Stomach (tissue), 9 donors: ENCODE measurements around the gene TMEM131. TPM values are rescaled to one million over a fixed set of nuclear protein-coding genes. Genes with fewer than 3 reads are reported as not detected.
"Not testable (repeated sequence)": the region's sequence is repeated elsewhere in the genome, so short reads cannot be mapped to it uniquely, and the experiment has no call there.

Experiments used
- DNase-seq, 2 donors: peaks; one replicate each; pipeline versions ENCODE4 v3.0.0 to v3.0.0-alpha.2; 2013 to 2019
- H3K27ac ChIP-seq, 5 donors: fragments of 200-600 bp in 4 of 5; sonication (generic) in 4 of 5; one replicate each; pipeline ENCODE4 v1.5.1; 2013 to 2019; ENCODE audit warnings: mild to moderate bottlenecking in 1 of 5, moderate library complexity in 1 of 5
- H3K27me3 ChIP-seq, 3 donors: fragments of 200-600 bp; sonication (generic); one replicate each; pipeline ENCODE4 v1.5.1; 2017 to 2019; ENCODE audit warnings: mixed run types in 1 of 3
- H3K36me3 ChIP-seq, 4 donors: fragments of 200-600 bp; sonication (generic); 1 replicate in 3 of 4; 2 replicates in 1 of 4; pipeline ENCODE4 v1.5.1; 2016 to 2019
- H3K4me1 ChIP-seq, 4 donors: fragments of 200-600 bp; sonication (generic); one replicate each; pipeline ENCODE4 v1.5.1; 2016 to 2019
- H3K4me3 ChIP-seq, 4 donors: fragments of 200-600 bp; sonication (generic) in 3 of 4; one replicate each; pipeline ENCODE4 v1.5.1; 2016 to 2019; ENCODE audit warnings: mild to moderate bottlenecking in 1 of 4
- H3K9me3 ChIP-seq, 4 donors: fragments of 200-600 bp; sonication (generic); one replicate each; pipeline ENCODE4 v1.5.1; 2016 to 2019
- CTCF ChIP-seq, 7 experiments: fragments of 450-650 bp in 4 of 7; fragments of 200-600 bp in 3 of 7; sonication (generic) in 3 of 7; IDR thresholded peaks; one replicate each; pipeline ENCODE4 v1.5.1; 2016 to 2019; ENCODE audit warnings: antibody characterized with exemption in 7 of 7, control low read depth in 2 of 7, mild to moderate bottlenecking in 1 of 7
- EP300 ChIP-seq: sonication (generic); formaldehyde crosslinking; IDR thresholded peaks from one replicate; pipeline ENCODE4 v1.6.1; 2017; ENCODE audit warnings: antibody characterized with exemption
- POLR2A ChIP-seq, 4 donors: fragments of 450-650 bp; IDR thresholded peaks; one replicate each; pipeline ENCODE4 v1.6.1; 2016; ENCODE audit warnings: antibody characterized with exemption in 4 of 4, control low read depth in 2 of 4, mild to moderate bottlenecking in 1 of 4, moderate library complexity in 1 of 4
- POLR2AphosphoS5 ChIP-seq, 3 donors: sonication (generic); formaldehyde crosslinking; IDR thresholded peaks; one replicate each; pipeline ENCODE4 v1.6.1; 2016; ENCODE audit warnings: antibody characterized with exemption in 3 of 3
- WGBS, 5 donors: extraction: QIAGEN DNeasy Blood & Tissue Kit in 3 of 5; methylation state at CpG; one replicate each; pipeline versions ENCODE4 v1.1.5 to v1.1.7; 2013 to 2018; 5-methylcytosine and 5-hydroxymethylcytosine counted together
- intact Hi-C: fragments of 100-400 bp; cut with DNase I; formaldehyde crosslinking; loops from one replicate; pipeline ENCODE4 v1.15.1; 2023; ENCODE audit warnings: low total_unique reads
- polyA plus RNA-seq, 3 donors: library from polyadenylated mRNA; stranded (reverse); fragments of 200-250 nt; gene quantifications; one replicate each; pipeline ENCODE4 v1.2.3, GENCODE V29; 2013
- total RNA-seq, 5 donors: library from RNA; depleted of rRNA; stranded (reverse); fragments of >200 nt; gene quantifications; one replicate each; pipeline versions ENCODE4 v1.1.0 to v1.2.3, GENCODE V29; 2014 to 2016
- donor health status: healthy with polysubstance abuse.
- donor health status: Bipolar disorder and iron deficiency.
- donor health status: healthy.

TMEM131 gene
- total and polyA plus RNA-seq, 8 donors, result 4.4 to 119 (median 43.1) TPM

DNA sequence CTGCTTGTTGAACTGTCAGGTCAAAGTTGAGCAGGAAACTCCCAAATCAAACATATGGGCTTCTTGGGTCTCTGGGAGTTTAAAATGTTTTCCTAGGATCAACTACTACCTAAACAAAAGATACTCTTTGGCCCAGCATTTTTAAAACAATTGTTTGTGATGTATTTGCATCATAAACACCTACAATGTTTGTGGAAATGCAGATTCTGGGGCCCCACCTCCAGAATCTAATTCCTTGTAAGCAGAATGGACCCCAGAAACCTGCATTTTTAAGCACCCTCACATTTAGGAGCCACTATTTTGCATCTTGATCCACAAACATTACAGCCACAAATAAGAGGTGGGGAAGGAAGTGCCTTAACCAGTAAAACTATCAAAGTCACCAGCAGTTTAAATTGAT lies 104.1 kb downstream of the TMEM131 start:
- intact Hi-C loops, result no loop called here
- Histone ChIP-seq H3K4me1 (no peaks in the 10 kb centered on the region), H3K36me3 (peaks cover 12 to 19% (median 14%) of the 10 kb centered on the region in 4 donors), H3K9me3 (peaks cover 0 to 5% (median 2%) of the 10 kb centered on the region in 4 donors), H3K27ac (no peak overlapping the region), H3K27me3 (no peaks in the 10 kb centered on the region), H3K4me3 (no peak overlapping the region)
- no peak for DNase-seq
- TF ChIP-seq POLR2A (IDR thresholded peaks at IDR 0.05), result no peak
- no peak for TF ChIP-seq POLR2AphosphoS5 (IDR thresholded peaks at IDR 0.05)
- no peak for TF ChIP-seq CTCF (IDR thresholded peaks at IDR 0.05)
- no peak for TF ChIP-seq EP300

DNA sequence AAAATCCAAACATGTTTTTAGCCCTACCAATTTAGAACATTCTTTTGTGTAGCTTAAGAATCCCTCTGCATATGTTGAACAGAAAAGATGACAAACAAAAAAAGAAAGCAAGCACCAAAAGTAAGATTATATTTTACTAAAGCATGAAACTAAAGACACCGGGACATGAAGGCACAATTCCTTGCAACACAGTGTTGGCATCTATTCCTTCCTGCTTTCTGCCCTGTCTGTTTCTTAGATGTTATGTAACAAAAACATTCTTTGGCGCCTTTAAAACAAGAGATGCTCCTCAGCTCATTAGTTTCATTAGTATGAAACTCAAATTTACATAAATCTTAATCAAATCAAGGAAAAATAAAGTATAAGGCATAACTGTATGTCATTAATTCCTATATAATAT lies 106.6 kb downstream of the TMEM131 start:
- DNase-seq, result no peak
- TF ChIP-seq EP300 (no peak), CTCF (IDR thresholded peaks at IDR 0.05) (no peak), POLR2AphosphoS5 (IDR thresholded peaks at IDR 0.05) (no peak), POLR2A (IDR thresholded peaks at IDR 0.05) (no peak)
- Histone ChIP-seq H3K27me3 (no peaks in the 10 kb centered on the region), H3K9me3 (peaks cover 0 to 19% (median 5%) of the 10 kb centered on the region in 4 donors), H3K4me3 (no peak overlapping the region), H3K27ac (no peak overlapping the region), H3K4me1 (no peaks in the 10 kb centered on the region), H3K36me3 (peaks cover 21 to 34% (median 30%) of the 10 kb centered on the region in 4 donors)
- 82 to 91% (median 82%) methylated on average over 2 of the region's 2 CpGs for WGBS, 5 donors
- intact Hi-C loops, result no loop called here

DNA sequence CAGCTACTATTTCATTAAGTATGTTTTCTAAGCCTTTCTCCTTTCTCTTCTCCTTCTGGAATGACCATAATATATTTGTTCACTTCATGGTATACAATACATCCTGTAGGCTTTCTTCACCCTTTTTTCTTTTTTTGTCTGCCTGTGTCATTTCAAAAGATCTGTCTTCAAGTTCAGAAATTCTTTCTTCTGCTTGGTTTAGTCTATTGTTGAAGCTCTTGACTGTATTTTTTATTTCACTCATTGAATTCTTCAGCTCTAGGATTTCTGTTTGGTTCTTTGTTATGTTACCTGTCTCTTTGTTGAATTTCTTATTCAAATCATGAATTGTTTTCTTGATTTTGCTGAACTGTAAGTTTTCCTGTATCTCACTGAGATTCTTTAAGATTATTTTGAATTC lies 109.9 kb downstream of the TMEM131 start:
- no peak overlapping the region for H3K27ac ChIP-seq
- H3K4me3 ChIP-seq, result no peak overlapping the region
- H3K27me3 ChIP-seq, result no peaks in the 10 kb centered on the region
- no peak for DNase-seq
- peaks cover 21 to 34% (median 30%) of the 10 kb centered on the region in 4 donors for H3K36me3 ChIP-seq
- no peaks in the 10 kb centered on the region for H3K4me1 ChIP-seq
- peaks cover 0 to 19% (median 5%) of the 10 kb centered on the region in 4 donors for H3K9me3 ChIP-seq
- TF ChIP-seq POLR2A (IDR thresholded peaks at IDR 0.05), result no peak
- TF ChIP-seq POLR2AphosphoS5 (IDR thresholded peaks at IDR 0.05), result no peak
- intact Hi-C loops, result no loop called here

DNA sequence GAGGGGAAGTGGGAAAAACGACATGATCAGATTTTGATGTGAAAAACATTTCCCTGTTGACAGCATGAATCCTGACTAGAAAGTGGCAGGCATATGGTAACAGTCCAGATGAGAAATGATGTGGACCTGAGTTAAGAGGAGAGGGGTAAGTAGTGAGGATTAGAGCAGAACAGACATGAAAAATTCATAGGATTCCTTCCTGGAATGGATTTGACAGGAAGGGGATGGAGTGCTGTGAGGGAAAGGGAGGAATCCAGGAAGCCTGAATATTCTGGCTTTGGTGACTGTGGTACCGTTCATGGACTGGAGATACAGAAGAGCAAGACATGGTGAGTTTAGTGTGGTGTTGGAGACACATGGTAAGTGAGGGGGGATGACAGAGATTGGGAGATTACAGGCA lies 115.4 kb downstream of the TMEM131 start:
- peaks cover 0 to 15% (median 4%) of the 10 kb centered on the region in 4 donors for H3K36me3 ChIP-seq
- no peaks in the 10 kb centered on the region for H3K27me3 ChIP-seq
- DNase-seq, result no peak
- peaks cover 0 to 1% (median 0%) of the 10 kb centered on the region in 4 donors for H3K4me1 ChIP-seq
- H3K4me3 ChIP-seq, result no peak overlapping the region
- no peak for TF ChIP-seq CTCF (IDR thresholded peaks at IDR 0.05)
- no peak for TF ChIP-seq POLR2A (IDR thresholded peaks at IDR 0.05)
- TF ChIP-seq POLR2AphosphoS5 (IDR thresholded peaks at IDR 0.05), result no peak
- no peak for TF ChIP-seq EP300
- 51 to 65% (median 57%) methylated on average over 2 of the region's 2 CpGs for WGBS, 5 donors
- no peak overlapping the region for H3K27ac ChIP-seq
- intact Hi-C loops, result no loop called here
- H3K9me3 ChIP-seq, result peaks cover 0 to 9% (median under 1%) of the 10 kb centered on the region in 4 donors

- Histone ChIP-seq H3K36me3 (peaks cover 0 to 7% (median 2%) of the 10 kb centered on the region in 4 donors), H3K9me3 (peaks cover 0 to 9% (median 0%) of the 10 kb centered on the region in 4 donors), H3K4me3 (no peak overlapping the region), H3K27ac (no peak overlapping the region), H3K4me1 (peaks cover 0 to 6% (median 0%) of the 10 kb centered on the region in 4 donors), H3K27me3 (no peaks in the 10 kb centered on the region)
- no peak for DNase-seq
- intact Hi-C loops, result no loop called here
- no peak for TF ChIP-seq CTCF (IDR thresholded peaks at IDR 0.05)
- TF ChIP-seq POLR2AphosphoS5 (IDR thresholded peaks at IDR 0.05), result no peak
- TF ChIP-seq POLR2A (IDR thresholded peaks at IDR 0.05), result no peak
- TF ChIP-seq EP300, result no peak
- WGBS, 5 donors, result 97 to 99% (median 99%) methylated on average over 3 of the region's 3 CpGs
Measured at GRCh38 chr2:97878865-97879264, 116.9 kb downstream of the TMEM131 start.

- whole genome bisulfite sequencing, 5 donors, result 87 to 99% (median 98%) methylated on average over 2 of the region's 2 CpGs
- H3K9me3 ChIP-seq, H3K27ac ChIP-seq, intact Hi-C loops, H3K4me1 ChIP-seq, H3K27me3 ChIP-seq, H3K36me3 ChIP-seq, DNase-seq, H3K4me3 ChIP-seq: not testable (repeated sequence)
Measured at GRCh38 chr2:97878317-97878716, 117.4 kb downstream of the TMEM131 start.
